Fibroblast of skin of left biceps (primary cell): ENCODE measurements around the gene TMCC1.
"Not testable (repeated sequence)": the region's sequence is repeated elsewhere in the genome, so short reads cannot be mapped to it uniquely, and the experiment has no call there.

ENCODE experiments used
- DNase-seq, 2 experiments: peaks; one replicate each; pipeline ENCODE4 v3.0.0-alpha.2; 2013; ENCODE audit warnings: low read depth in 2 of 2

The TMCC1 gene

DNA sequence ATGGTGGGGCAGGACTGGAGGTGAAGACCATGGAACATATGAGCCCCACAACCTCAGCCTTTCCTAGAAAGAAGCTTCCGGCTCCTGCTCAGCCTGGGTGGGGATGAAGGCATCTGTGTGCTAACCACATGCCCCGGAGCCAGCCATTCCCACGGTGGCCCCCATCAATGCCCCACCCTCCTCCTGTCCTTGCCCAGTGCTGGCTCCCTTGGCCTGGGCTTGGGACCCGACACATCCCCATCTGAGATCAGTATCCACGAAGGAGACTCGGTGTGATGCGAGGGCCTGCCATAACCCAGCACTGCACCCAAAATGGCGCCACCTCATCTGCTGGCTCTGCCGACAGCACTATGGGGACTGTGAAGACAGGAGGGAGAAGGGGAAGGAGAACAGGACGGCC lies 270.6 kb downstream of the TMCC1 start:
- DNase-seq, result no peak

DNA sequence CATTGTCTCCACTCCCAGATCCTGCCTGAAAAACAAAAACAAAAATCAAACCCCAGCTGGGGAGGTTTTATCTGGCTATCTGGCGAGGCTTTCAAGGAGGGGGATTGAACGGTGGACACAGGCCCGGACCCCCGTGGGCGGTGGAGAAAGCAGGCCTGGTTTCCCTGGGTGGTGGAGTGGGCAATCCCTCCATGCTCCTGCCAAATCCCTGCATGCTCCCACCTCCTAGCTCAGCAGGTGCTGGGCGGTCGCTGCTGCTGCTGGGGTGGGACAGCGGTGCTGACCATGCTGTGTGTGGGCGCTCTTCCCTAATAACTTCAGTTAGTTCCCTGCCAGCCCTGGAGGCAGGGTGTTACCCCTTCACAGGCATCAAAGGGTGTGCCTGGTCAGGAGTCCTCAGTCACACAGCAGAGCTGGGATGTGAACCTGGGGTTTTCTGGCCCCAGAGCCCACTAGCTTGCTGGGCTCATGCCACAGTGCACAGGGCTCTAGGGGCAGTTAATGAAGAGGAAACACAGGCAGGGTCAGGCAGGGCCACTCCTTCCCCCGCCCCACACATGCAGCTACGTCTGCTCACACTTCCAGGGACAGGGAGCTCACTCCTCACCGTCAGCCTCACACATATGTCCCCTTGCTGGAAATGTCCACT lies 271.2 kb downstream of the TMCC1 start:
- no peak for DNase-seq

DNA sequence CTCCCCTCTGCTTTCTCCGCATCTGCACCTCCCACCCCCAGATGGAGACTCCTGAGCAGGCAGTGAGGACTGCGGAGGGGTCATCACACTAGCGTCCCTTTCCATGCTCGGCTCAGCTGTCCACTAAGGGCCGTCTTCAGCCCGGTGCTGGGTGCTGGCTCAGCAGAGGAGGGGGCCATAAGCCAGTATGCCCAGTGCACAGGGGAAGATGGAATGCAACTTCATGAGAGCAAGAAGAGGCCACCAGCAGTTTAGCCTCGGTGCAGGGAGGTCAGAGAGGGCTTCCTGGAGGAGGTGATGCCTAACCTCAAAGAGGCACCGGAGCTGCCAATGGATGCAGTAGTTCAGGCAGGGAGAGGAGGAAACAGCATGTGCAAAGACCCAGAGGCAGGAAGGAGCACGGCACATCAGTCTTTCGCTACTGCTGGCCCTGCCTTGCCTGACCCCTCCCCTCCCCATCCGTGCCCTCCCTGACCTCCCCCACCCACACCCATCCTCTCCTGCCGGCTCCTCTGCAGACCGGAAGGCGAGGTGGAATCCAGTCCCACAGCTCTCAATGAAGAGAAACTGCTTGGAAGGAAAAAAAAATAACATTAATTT lies 271.8 kb downstream of the TMCC1 start:
- DNase-seq, result no peak

GRCh38 chr3:129620828-129621559 lies 272.5 kb downstream of the TMCC1 start:
- no peak for DNase-seq

- DNase-seq, result no peak
Observed at GRCh38 chr3:129619726-129620162, 273.8 kb downstream of the TMCC1 start.

DNA sequence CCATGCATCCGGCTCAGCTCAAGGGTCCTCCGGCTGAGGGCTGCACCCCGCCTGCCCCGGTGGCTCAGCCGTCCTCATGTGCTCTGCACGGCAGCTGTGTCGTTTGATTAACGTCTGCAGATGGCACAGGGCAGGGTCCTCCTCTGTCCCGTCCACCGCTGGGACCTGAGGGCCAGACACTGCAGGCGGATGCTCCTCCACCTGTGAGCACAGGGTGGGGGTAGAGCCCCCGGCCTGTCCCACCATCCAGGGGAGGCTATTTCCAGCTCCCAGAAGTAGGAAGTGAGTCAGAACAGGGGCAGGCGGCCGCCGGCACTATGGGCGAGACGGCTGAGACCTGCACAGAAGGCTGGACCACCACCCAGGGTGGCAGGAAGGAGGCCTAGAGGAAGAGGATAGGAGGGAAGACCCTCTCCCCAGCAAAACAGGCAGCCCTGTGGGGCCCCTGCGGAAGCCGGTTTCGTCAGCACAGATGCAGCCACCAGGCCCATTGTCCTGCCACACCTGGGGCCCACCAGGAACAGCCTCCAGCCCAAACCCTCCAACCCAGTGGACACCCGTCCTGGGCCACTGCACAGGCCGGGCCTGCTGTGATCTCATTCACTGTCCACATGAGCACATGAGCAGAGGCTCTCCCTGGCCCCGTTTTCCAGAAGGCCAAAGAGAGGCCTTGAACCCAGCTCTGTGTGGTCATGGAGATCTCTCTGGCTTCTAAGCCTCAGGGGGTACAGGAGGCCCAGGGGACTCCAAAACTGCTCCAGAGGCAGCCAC lies 274.4 kb downstream of the TMCC1 start:
- no peak for DNase-seq

DNA sequence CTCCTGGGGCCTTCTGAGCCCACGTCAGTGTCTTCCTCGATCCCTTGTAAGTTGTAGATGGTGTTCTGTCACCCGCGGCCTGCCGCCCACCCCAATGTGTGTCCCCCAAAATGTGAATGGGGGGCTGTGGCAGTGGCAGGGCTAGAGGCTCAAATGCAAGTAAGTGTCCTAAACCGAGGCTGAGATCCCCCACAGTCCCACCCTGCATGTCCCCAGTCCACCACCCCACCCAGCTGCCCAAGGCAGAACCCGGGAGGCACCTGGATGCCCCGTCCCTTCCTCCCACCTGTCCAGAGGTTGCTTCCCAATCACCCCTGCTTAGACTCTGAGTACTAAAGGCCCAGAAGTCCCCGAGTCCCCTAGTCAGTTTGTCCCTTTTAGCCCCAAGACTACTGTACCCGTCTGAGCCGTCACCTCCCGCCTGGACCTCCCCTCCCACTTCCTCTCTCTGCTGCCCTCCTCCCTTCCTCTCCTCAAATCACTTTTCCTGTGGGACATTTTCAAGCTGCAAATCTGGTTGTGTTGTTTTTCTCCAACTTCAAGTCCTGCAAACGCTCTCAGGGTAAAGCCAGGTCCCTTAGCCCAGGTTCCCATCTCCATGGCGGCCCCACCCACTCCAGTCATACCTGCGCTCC lies 275.2 kb downstream of the TMCC1 start:
- no peak for DNase-seq

GRCh38 chr3:129617381-129618185 lies 275.9 kb downstream of the TMCC1 start:
- no peak for DNase-seq

DNA sequence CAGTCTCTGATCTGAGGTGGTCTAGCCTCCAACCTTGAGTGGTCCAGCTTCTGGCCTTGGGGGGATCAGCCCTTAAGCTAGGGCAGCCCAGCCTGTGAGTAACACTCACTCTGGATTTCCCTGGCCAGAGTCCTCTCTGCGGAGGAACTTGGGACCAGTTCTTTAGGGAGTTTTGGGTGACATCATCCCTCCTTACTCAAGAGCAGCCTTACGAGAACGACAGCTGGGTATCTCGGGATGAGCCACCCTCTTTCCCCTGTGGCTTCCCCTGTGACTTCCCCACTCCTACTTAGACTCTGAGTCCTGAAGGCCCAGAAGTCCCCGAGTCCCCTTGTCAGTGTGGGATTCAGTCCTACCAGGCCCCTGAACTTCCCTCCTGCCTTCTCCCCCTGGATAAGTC lies 276.8 kb downstream of the TMCC1 start:
- no peak for DNase-seq

DNA sequence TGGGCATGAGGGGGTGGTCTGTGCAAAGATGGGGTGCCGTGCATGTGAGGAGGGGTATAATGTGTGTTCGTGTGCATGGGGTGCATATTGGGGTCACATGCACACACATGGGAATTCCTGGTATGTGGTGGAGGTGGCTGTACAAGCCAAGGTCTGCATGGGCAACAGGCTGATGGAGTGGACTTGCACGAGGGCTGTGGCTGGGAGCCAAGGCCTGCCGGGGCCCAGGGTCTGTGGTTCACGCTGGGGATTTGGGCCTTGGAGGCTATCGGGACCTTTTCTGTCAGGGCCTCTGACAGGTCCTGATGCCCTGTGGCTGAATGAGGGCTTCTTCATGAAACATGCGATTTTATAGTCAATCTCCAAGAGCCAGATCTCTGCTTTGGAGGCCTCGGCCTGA lies 277.2 kb downstream of the TMCC1 start:
- DNase-seq, result no peak

DNA sequence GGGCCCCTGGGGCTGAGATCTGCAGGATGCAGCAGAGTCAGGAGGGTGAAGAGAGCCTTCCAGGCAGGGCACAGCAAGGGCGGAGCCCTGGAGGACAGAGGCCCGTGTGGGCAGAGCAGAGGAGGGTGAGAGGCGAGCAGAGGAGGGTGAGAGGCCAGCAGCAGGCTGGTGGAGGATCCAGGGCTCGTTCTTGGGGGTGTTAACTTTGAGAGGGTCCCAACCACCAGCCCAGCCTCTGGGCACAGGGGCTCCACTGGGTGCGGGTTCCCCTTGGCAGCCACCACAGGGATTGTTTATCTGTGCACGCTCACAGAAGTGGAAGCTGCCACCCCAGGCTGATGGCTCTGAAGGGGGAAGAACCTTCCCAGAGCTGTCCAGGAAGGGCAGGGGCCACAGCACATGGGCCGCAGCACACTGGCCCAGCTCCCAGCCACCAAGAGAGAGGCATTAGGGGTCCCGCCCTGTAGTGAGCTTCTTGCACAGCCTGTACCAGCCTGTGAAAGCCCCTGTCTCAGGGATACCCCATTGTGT lies 277.7 kb downstream of the TMCC1 start:
- no peak for DNase-seq

GRCh38 chr3:129614927-129615363 lies 278.6 kb downstream of the TMCC1 start:
- DNase-seq, result no peak

GRCh38 chr3:129614435-129614834 lies 279.1 kb downstream of the TMCC1 start:
- no peak for DNase-seq

- DNase-seq, result no peak
Observed at GRCh38 chr3:129613367-129613740, 280.2 kb downstream of the TMCC1 start.

GRCh38 chr3:129612534-129613366 lies 280.8 kb downstream of the TMCC1 start:
- DNase-seq, result no peak

- DNase-seq, result no peak
Observed at GRCh38 chr3:129611812-129612533, 281.5 kb downstream of the TMCC1 start.

GRCh38 chr3:129611446-129611800 lies 282.1 kb downstream of the TMCC1 start:
- no peak for DNase-seq

GRCh38 chr3:129610794-129611445 lies 282.6 kb downstream of the TMCC1 start:
- not testable (repeated sequence) for DNase-seq

GRCh38 chr3:129610276-129610675 lies 283.2 kb downstream of the TMCC1 start:
- no peak for DNase-seq
